Measurements from ENCODE around the gene AMOT. TPM values are rescaled to one million over a fixed set of nuclear protein-coding genes. Genes with fewer than 3 reads are reported as not detected.

The AMOT gene
- total and polyA plus RNA-seq, 2 experiments from 2014 or later = 12.5 to 22.4 TPM

GRCh38 chrX:112746812-112747595 is 93.6 kb downstream of the AMOT start:
- Histone ChIP-seq H3K36me3 (no peaks in the 10 kb centered on the region), H3K9me3 (ENCODE audit: low read depth) (no peaks in the 10 kb centered on the region), H3K27me3 (no peaks in the 10 kb centered on the region), H3K4me3 (no peak overlapping the region), H3K4me1 (ENCODE audit: low read depth) (no peaks in the 10 kb centered on the region), H3K27ac (no peak overlapping the region)
- no peak for TF ChIP-seq CTCF (IDR thresholded peaks at IDR 0.05; ENCODE audit: low read depth, low read length)
- peak in 1 of 2 donors; percentile 10 for DNase-seq (ENCODE audit: low read depth in 1 of 2, low spot score in 1 of 2)

- no peaks in the 10 kb centered on the region for H3K9me3 ChIP-seq (ENCODE audit: low read depth)
- no peaks in the 10 kb centered on the region for H3K27me3 ChIP-seq
- H3K27ac ChIP-seq = no peak overlapping the region
- DNase-seq (ENCODE audit: low read depth in 1 of 2, low spot score in 1 of 2) = no peak
- TF ChIP-seq CTCF (IDR thresholded peaks at IDR 0.05; ENCODE audit: low read depth, low read length) = no peak
- H3K36me3 ChIP-seq = no peaks in the 10 kb centered on the region
- H3K4me3 ChIP-seq = no peak overlapping the region
- H3K4me1 ChIP-seq (ENCODE audit: low read depth) = no peaks in the 10 kb centered on the region
These were observed 102.1 kb downstream of the AMOT start for GRCh38 chrX:112738347-112739033.

- Histone ChIP-seq H3K9me3 (ENCODE audit: low read depth) (no peaks in the 10 kb centered on the region), H3K27ac (no peak overlapping the region), H3K4me3 (no peak overlapping the region), H3K4me1 (ENCODE audit: low read depth) (no peaks in the 10 kb centered on the region), H3K27me3 (no peaks in the 10 kb centered on the region), H3K36me3 (no peaks in the 10 kb centered on the region)
- DNase-seq (ENCODE audit: low read depth in 1 of 2, low spot score in 1 of 2) = no peak
- TF ChIP-seq CTCF (IDR thresholded peaks at IDR 0.05; ENCODE audit: low read depth, low read length) = no peak
These were observed 104.3 kb downstream of the AMOT start for GRCh38 chrX:112736310-112736709.

- Histone ChIP-seq H3K27ac (no peak overlapping the region), H3K9me3 (ENCODE audit: low read depth) (no peaks in the 10 kb centered on the region), H3K4me1 (ENCODE audit: low read depth) (no peaks in the 10 kb centered on the region), H3K4me3 (no peak overlapping the region), H3K27me3 (no peaks in the 10 kb centered on the region), H3K36me3 (no peaks in the 10 kb centered on the region)
- no peak for TF ChIP-seq CTCF (IDR thresholded peaks at IDR 0.05; ENCODE audit: low read depth, low read length)
- no peak for DNase-seq (ENCODE audit: low read depth in 1 of 2, low spot score in 1 of 2)
These were observed 105.5 kb downstream of the AMOT start for GRCh38 chrX:112735147-112735546.

GRCh38 chrX:112734290-112734689 is 106.3 kb downstream of the AMOT start:
- H3K9me3 ChIP-seq (ENCODE audit: low read depth) = no peaks in the 10 kb centered on the region
- no peaks in the 10 kb centered on the region for H3K4me1 ChIP-seq (ENCODE audit: low read depth)
- H3K36me3 ChIP-seq = no peaks in the 10 kb centered on the region
- no peak overlapping the region for H3K27ac ChIP-seq
- no peak overlapping the region for H3K4me3 ChIP-seq
- TF ChIP-seq CTCF (IDR thresholded peaks at IDR 0.05; ENCODE audit: low read depth, low read length) = no peak
- DNase-seq (ENCODE audit: low read depth in 1 of 2, low spot score in 1 of 2) = peak in 1 of 2 donors; percentile 1
- H3K27me3 ChIP-seq = no peaks in the 10 kb centered on the region

Measured in cardiac muscle cell (in vitro differentiated cells and primary cell).